ENCODE data around the gene RBPJL. TPM values are rescaled to one million over a fixed set of nuclear protein-coding genes. Genes with fewer than 3 reads are reported as not detected.

The RBPJL gene
- total RNA-seq, 2 experiments from 2014 or later = not detected

DNA sequence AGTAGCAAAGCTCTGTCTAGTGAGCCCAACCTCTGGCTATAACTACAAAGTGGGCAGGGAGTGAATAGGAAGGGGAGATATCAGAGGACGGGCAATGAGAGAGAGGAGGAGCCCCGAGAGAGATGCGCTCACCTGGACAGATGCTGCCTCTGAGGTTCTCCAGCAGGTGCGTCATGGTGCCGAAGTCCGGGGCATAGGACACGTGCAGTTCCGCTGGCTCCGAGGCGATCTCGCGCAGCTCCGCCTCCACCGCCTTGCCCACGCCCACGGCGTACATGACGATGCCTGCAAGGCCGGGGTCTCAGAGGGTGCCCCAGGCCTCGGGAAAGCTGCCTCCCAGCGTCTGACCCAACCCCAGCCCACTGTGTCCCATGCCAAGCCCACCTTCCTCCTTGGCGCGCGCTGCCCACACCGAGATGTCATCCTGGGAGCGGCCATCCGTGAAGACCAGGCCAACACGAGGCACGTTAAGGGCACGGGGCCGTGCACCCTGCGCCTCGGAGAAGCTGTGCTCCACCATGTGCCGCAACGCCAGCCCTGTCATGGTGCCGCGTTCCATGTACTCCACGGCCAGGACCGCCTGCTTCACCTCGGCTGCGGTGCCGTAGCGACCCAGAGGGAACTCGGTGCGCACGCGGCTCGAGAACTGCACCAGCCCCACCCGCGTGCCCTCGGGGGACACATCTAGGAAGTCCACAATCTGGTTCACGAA lies 8.7 kb upstream of the RBPJL start:
- H3K9me3 ChIP-seq (ENCODE audit: low read length) = no peaks in the 10 kb centered on the region
- H4K20me1 ChIP-seq (ENCODE audit: insufficient read depth, low read length) = no peaks in the 10 kb centered on the region
- DNase-seq (ENCODE audit: low spot score) = no peak
- H3K4me2 ChIP-seq (ENCODE audit: low read length) = no peak overlapping the region
- H3K4me1 ChIP-seq (ENCODE audit: insufficient read depth, low read length, poor library complexity, severe bottlenecking) = no peaks in the 10 kb centered on the region
- no TSS peak for BruUV-seq (replicated peaks)
- no peak overlapping the region for H3K27ac ChIP-seq (ENCODE audit: low read depth, low read length, poor library complexity, severe bottlenecking)
- TF ChIP-seq EZH2phosphoT487 (IDR thresholded peaks at IDR 0.05; ENCODE audit: borderline replicate concordance, low read depth, low read length) = no peak
- TF ChIP-seq, protein P1, sequence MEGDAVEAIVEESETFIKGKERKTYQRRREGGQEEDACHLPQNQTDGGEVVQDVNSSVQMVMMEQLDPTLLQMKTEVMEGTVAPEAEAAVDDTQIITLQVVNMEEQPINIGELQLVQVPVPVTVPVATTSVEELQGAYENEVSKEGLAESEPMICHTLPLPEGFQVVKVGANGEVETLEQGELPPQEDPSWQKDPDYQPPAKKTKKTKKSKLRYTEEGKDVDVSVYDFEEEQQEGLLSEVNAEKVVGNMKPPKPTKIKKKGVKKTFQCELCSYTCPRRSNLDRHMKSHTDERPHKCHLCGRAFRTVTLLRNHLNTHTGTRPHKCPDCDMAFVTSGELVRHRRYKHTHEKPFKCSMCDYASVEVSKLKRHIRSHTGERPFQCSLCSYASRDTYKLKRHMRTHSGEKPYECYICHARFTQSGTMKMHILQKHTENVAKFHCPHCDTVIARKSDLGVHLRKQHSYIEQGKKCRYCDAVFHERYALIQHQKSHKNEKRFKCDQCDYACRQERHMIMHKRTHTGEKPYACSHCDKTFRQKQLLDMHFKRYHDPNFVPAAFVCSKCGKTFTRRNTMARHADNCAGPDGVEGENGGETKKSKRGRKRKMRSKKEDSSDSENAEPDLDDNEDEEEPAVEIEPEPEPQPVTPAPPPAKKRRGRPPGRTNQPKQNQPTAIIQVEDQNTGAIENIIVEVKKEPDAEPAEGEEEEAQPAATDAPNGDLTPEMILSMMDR (conservative IDR thresholded peaks at IDR 0.05; ENCODE audit: low read length) = no peak
- H3K9me2 ChIP-seq (ENCODE audit: insufficient read depth, low read length) = no peaks in the 10 kb centered on the region
- H3K79me2 ChIP-seq (ENCODE audit: insufficient read depth, low read depth, low read length) = no peaks in the 10 kb centered on the region
- ChIA-PET CTCF (ENCODE audit: unreplicated experiment) (no interaction called here), POLR2A (no interaction called here)
- no peak overlapping the region for H3K4me3 ChIP-seq (ENCODE audit: low read depth, low read length, poor library complexity, severe bottlenecking)
- no peaks in the 10 kb centered on the region for H3K36me3 ChIP-seq (ENCODE audit: insufficient read depth, low read length)
- H2AFZ ChIP-seq (ENCODE audit: low read length) = no peak overlapping the region
- intact Hi-C loops (cut with micrococcal nuclease; ENCODE audit: unreplicated experiment) = no loop called here

DNA sequence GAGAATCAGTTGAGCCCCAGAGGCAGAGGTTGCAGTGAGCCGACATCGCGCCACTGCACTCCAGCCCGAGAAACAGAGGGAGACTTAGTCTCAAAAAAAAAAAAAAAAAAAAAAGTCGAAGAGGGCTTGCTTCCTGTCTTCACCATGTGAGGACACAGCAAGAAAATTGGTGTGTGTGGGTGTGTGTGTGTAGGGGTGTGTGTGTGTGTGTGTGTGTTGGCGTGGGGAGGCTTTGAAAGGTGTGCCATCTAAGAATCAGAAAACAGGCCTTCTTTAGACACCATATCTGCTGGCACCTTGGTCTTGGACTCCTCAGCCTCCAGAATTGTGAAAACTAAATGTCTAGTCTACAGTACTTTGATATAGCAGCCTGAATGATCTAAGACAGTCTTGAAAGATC lies 6.9 kb upstream of the RBPJL start:
- H3K9me3 ChIP-seq (ENCODE audit: low read length) = no peaks in the 10 kb centered on the region
- no peaks in the 10 kb centered on the region for H3K79me2 ChIP-seq (ENCODE audit: insufficient read depth, low read depth, low read length)
- intact Hi-C loops (cut with micrococcal nuclease; ENCODE audit: unreplicated experiment) = no loop called here
- no peak overlapping the region for H3K4me3 ChIP-seq (ENCODE audit: low read depth, low read length, poor library complexity, severe bottlenecking)
- no peak overlapping the region for H2AFZ ChIP-seq (ENCODE audit: low read length)
- ChIA-PET CTCF (ENCODE audit: unreplicated experiment) (no interaction called here), POLR2A (no interaction called here)
- H3K36me3 ChIP-seq (ENCODE audit: insufficient read depth, low read length) = no peaks in the 10 kb centered on the region
- H4K20me1 ChIP-seq (ENCODE audit: insufficient read depth, low read length) = no peaks in the 10 kb centered on the region
- no TSS peak for BruUV-seq (replicated peaks)
- DNase-seq (ENCODE audit: low spot score) = no peak
- H3K4me1 ChIP-seq (ENCODE audit: insufficient read depth, low read length, poor library complexity, severe bottlenecking) = no peaks in the 10 kb centered on the region
- H3K4me2 ChIP-seq (ENCODE audit: low read length) = no peak overlapping the region
- H3K27ac ChIP-seq (ENCODE audit: low read depth, low read length, poor library complexity, severe bottlenecking) = no peak overlapping the region
- no peaks in the 10 kb centered on the region for H3K9me2 ChIP-seq (ENCODE audit: insufficient read depth, low read length)
- TF ChIP-seq EZH2phosphoT487 (IDR thresholded peaks at IDR 0.05; ENCODE audit: borderline replicate concordance, low read depth, low read length) = no peak
- TF ChIP-seq, protein P1 (conservative IDR thresholded peaks at IDR 0.05; ENCODE audit: low read length) = no peak

DNA sequence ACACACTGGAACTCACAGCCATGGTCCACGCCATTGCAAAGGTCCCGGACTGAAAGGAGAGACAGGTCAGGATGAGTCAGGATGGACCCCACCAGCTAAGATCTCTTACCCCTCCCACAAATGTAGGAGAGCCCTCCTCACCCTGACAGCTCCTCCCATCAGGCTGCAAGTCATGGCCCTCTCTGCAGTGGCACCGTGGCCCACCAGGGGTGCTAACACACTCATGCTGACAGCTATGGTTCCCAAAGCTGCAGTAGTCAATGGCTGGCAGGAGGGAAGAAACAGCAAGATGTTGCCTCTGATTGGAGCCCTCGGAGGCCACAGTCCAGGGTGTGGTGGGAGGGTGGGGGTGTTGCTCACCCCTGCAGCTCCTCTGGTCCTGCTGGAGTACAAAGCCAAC lies 5.7 kb upstream of the RBPJL start:
- intact Hi-C loops (cut with micrococcal nuclease; ENCODE audit: unreplicated experiment) = no loop called here
- H3K4me2 ChIP-seq (ENCODE audit: low read length) = no peak overlapping the region
- no TSS peak for BruUV-seq (replicated peaks)
- POLR2A ChIA-PET = no interaction called here
- H4K20me1 ChIP-seq (ENCODE audit: insufficient read depth, low read length) = no peaks in the 10 kb centered on the region
- DNase-seq (ENCODE audit: low spot score) = peak; percentile 37
- no peaks in the 10 kb centered on the region for H3K36me3 ChIP-seq (ENCODE audit: insufficient read depth, low read length)
- H3K9me2 ChIP-seq (ENCODE audit: insufficient read depth, low read length) = no peaks in the 10 kb centered on the region
- no peak overlapping the region for H3K27ac ChIP-seq (ENCODE audit: low read depth, low read length, poor library complexity, severe bottlenecking)
- CTCF ChIA-PET (ENCODE audit: unreplicated experiment) = interaction anchor here (0.6 kb wide), 2 partner anchors 100 to 142 kb away, joined by 3 to 6 read pairs; no protein-coding TSS in a partner anchor
- H3K9me3 ChIP-seq (ENCODE audit: low read length) = no peaks in the 10 kb centered on the region
- TF ChIP-seq, protein P1 (conservative IDR thresholded peaks at IDR 0.05; ENCODE audit: low read length) = peak; percentile 71
- no peak for TF ChIP-seq EZH2phosphoT487 (IDR thresholded peaks at IDR 0.05; ENCODE audit: borderline replicate concordance, low read depth, low read length)
- H2AFZ ChIP-seq (ENCODE audit: low read length) = no peak overlapping the region
- no peaks in the 10 kb centered on the region for H3K79me2 ChIP-seq (ENCODE audit: insufficient read depth, low read depth, low read length)
- no peak overlapping the region for H3K4me3 ChIP-seq (ENCODE audit: low read depth, low read length, poor library complexity, severe bottlenecking)
- H3K4me1 ChIP-seq (ENCODE audit: insufficient read depth, low read length, poor library complexity, severe bottlenecking) = no peaks in the 10 kb centered on the region

Measured in OCI-LY7 (cell line).